Thyroid gland (tissue), 4 donors: Measurements from ENCODE around the gene RAB14. TPM values are rescaled to one million over a fixed set of nuclear protein-coding genes. Genes with fewer than 3 reads are reported as not detected.
"Not testable (repeated sequence)": the region's sequence is repeated elsewhere in the genome, so short reads cannot be mapped to it uniquely, and the experiment has no call there.

Experiments
- DNase-seq, 2 donors: peaks; one replicate each; pipeline ENCODE4 v3.0.0-alpha.2; 2019
- H3K27ac ChIP-seq, 3 donors: fragments of 200-600 bp; sonication (generic); 1 replicate in 2 of 3; 2 replicates in 1 of 3; pipeline ENCODE4 v1.5.1; 2016 to 2019; ENCODE audit warnings: mild to moderate bottlenecking in 1 of 3, moderate library complexity in 1 of 3
- H3K27me3 ChIP-seq: fragments of 200-600 bp; sonication (generic); one replicate; pipeline ENCODE4 v1.5.1; 2019
- H3K36me3 ChIP-seq, 2 donors: fragments of 200-600 bp; sonication (generic); one replicate each; pipeline ENCODE4 v1.5.1; 2016 to 2019
- H3K4me1 ChIP-seq, 2 donors: fragments of 200-600 bp; sonication (generic); one replicate each; pipeline ENCODE4 v1.5.1; 2017 to 2019
- H3K4me3 ChIP-seq, 3 donors: fragments of 200-600 bp; sonication (generic); replicated peaks in 1 of 3; 1 replicate in 2 of 3; 2 replicates in 1 of 3; pipeline ENCODE4 v1.5.1; 2016; ENCODE audit warnings: mild to moderate bottlenecking in 1 of 3
- H3K9me3 ChIP-seq: fragments of 200-600 bp; sonication (generic); one replicate; pipeline ENCODE4 v1.5.1; 2017
- POLR2A ChIP-seq, 2 donors: fragments of 450-650 bp; IDR thresholded peaks; one replicate each; pipeline ENCODE4 v1.6.1; 2017; ENCODE audit warnings: antibody characterized with exemption in 2 of 2, mild to moderate bottlenecking in 2 of 2, moderate library complexity in 1 of 2
- WGBS, 2 donors: methylation state at CpG; one replicate each; pipeline ENCODE4 v1.1.5; 2017; 5-methylcytosine and 5-hydroxymethylcytosine counted together
- intact Hi-C: fragments of 100-400 bp; cut with DNase I; formaldehyde crosslinking; loops from one replicate; pipeline ENCODE4 v1.15.1; 2023
- total RNA-seq, 4 donors: library from RNA; depleted of rRNA; stranded (reverse); fragments of >200 nt; gene quantifications; one replicate each; pipeline ENCODE4 v1.2.3, GENCODE V29; 2016
- TF ChIP-seq, protein P1 (sequence below), 6 experiments: fragments of 200-600 bp in 3 of 6; fragments of 450-650 bp in 3 of 6; sonication (generic) in 3 of 6; IDR thresholded peaks; one replicate each; pipeline ENCODE4 v1.5.1; 2016 to 2019; ENCODE audit warnings: antibody characterized with exemption in 6 of 6, mild to moderate bottlenecking in 2 of 6, inconsistent platforms in 1 of 6, moderate library complexity in 1 of 6

RAB14 gene
- total RNA-seq, 4 donors from 2014 or later, result 44.6 to 55.8 (median 49.1) TPM

DNA sequence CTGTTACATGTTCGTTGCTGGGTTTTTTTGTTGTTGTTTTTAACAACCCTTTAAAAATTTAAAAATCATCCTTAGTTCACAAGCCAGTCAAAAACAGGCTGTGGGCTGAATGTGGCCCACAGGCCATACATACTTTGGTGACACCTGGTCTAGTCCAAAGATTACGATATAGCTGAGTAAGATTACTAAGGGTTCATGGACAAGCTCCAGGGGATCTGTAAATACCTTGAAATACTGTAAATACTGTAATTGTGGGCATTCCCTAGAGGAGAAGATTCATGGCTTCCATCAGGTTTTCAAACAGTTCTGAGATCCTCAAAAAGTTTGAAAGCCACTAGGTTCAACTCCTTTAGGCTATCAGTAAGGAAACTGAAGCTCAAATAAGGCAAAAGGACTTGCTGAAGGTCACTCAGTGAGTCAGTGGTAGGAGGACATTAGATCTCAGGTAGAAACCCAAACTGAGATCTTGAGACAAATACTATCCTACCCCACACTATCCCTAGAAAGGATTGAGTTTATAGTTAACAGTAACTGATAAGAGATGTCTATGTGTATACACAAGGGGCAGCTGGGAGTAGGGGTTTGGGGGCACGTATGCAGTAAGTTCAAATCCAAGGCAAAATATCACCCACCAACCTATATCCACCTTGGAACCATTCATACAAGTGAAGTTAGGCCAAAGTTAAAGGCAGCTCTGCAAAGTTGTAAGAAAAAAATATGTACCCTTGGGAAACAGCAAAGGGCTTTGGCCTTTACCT is 17.8 kb downstream of the RAB14 start:
- DNase-seq, result no peak
- H3K4me3 ChIP-seq, result no peak overlapping the region
- H3K36me3 ChIP-seq, result peaks cover 6 to 8% of the 10 kb centered on the region in 2 donors
- H3K27ac ChIP-seq, result no peak overlapping the region
- peaks cover 14 to 19% of the 10 kb centered on the region in 2 donors for H3K4me1 ChIP-seq
- intact Hi-C loops, result no loop called here
- no peaks in the 10 kb centered on the region for H3K27me3 ChIP-seq
- 84 to 88% methylated on average over 3 of the region's 3 CpGs for WGBS, 2 donors
- TF ChIP-seq POLR2A (IDR thresholded peaks at IDR 0.05), result no peak
- TF ChIP-seq, protein P1, sequence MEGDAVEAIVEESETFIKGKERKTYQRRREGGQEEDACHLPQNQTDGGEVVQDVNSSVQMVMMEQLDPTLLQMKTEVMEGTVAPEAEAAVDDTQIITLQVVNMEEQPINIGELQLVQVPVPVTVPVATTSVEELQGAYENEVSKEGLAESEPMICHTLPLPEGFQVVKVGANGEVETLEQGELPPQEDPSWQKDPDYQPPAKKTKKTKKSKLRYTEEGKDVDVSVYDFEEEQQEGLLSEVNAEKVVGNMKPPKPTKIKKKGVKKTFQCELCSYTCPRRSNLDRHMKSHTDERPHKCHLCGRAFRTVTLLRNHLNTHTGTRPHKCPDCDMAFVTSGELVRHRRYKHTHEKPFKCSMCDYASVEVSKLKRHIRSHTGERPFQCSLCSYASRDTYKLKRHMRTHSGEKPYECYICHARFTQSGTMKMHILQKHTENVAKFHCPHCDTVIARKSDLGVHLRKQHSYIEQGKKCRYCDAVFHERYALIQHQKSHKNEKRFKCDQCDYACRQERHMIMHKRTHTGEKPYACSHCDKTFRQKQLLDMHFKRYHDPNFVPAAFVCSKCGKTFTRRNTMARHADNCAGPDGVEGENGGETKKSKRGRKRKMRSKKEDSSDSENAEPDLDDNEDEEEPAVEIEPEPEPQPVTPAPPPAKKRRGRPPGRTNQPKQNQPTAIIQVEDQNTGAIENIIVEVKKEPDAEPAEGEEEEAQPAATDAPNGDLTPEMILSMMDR (IDR thresholded peaks at IDR 0.05), result no peak
- no peaks in the 10 kb centered on the region for H3K9me3 ChIP-seq

DNA sequence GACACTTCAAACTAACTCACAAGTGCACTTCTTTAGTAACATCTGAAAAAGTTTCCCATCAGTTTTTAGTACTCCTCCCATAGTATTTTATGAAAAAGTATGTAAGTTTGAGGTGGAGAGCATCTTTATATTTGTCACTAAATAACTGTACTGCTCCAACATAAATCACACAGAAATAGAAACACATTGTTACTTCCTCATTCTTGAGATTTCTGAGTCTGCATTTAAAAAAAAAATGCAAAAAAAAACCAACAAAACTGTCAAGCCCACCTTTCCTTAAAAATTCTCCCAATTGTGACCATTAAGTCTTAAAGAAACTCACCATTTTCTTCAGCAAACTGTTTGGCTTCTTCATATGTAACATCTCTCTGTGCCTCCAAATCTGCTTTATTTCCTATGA is 18.7 kb downstream of the RAB14 start:
- H3K27ac ChIP-seq, result no peak overlapping the region
- H3K36me3 ChIP-seq, result peaks cover 6 to 8% of the 10 kb centered on the region in 2 donors
- H3K4me1 ChIP-seq, result peaks cover 14 to 19% of the 10 kb centered on the region in 2 donors
- intact Hi-C loops, result no loop called here
- no peaks in the 10 kb centered on the region for H3K9me3 ChIP-seq
- no peaks in the 10 kb centered on the region for H3K27me3 ChIP-seq
- TF ChIP-seq POLR2A (IDR thresholded peaks at IDR 0.05), result no peak
- TF ChIP-seq, protein P1 (IDR thresholded peaks at IDR 0.05), result no peak
- no peak overlapping the region for H3K4me3 ChIP-seq
- no peak for DNase-seq

DNA sequence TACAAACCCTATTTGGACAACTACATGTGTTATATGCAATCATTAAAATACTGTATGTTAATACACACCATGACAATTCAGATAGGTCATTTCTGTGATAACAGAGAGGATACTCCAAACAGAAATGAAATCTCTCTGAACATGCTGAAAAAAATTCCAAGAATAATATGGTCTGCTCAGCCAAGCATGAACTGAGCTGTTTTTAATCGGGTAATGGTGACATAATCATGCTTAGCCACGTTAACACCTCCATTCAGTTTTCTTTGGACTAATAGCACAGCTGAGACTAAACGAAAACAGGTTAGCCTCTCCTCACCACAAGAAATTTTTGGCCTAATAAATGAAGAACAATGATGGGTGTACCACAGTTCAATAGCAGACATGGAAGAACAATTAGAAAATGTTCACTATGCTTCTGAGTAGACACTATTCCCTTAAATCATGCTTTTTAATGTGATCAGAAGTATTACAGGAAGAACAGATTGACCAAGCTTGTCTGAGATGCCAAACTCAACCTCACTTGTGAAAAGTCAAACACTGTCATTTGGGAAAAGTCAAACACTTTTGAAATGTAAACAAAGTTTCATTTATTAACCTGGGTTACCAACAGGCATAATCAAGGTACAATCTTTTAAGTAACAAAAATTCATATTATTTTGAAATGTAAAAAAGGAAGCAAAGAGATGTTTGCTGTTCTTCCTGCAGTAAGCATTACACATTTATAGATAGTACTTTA is 19.4 kb downstream of the RAB14 start:
- no peak for DNase-seq
- TF ChIP-seq, protein P1 (IDR thresholded peaks at IDR 0.05), result no peak
- no peak for TF ChIP-seq POLR2A (IDR thresholded peaks at IDR 0.05)
- Histone ChIP-seq H3K27me3 (no peaks in the 10 kb centered on the region), H3K4me3 (no peak overlapping the region), H3K9me3 (no peaks in the 10 kb centered on the region), H3K27ac (no peak overlapping the region), H3K4me1 (peaks cover 13 to 19% of the 10 kb centered on the region in 2 donors), H3K36me3 (peaks cover 6 to 8% of the 10 kb centered on the region in 2 donors)
- 83 to 86% methylated on average over 3 of the region's 3 CpGs for WGBS, 2 donors
- intact Hi-C loops, result no loop called here

DNA sequence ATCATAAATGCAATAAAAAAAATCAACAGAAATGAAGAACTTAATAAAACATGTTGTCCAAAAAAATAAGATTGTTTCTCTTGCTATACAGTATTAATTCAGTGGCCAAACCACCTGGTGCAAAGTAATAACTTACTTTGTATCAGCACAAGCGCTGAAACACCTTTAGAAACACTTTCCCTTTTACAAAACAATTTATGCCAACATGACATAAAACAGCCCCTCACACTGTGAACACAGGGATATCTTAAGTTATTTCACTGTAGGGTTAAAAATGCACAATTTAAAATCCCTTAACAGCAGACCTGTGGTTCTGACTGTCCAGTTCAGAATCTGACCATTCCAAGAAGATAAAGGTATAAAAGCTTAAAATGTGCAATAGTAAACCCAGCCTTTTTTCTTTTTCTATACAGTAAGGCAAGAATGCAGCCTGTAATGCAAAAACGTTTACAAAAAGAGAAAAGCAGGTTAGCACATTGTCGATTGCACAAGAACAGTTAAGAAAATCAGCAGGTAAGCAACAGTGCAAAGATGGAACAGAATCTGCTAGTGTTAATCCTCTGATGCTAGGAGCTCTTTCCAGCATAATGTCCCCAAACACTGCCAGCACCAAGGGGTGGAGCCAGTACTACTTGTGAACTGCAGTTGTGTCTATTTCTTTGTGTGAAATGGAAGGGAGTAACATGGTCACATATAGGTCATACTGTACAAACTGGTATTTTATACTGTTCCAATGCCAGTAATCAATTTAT is 21.6 kb downstream of the RAB14 start:
- Histone ChIP-seq H3K4me1 (peaks cover 10 to 13% of the 10 kb centered on the region in 2 donors), H3K4me3 (no peak overlapping the region), H3K9me3 (no peaks in the 10 kb centered on the region), H3K27me3 (no peaks in the 10 kb centered on the region), H3K27ac (no peak overlapping the region), H3K36me3 (peaks cover 6 to 8% of the 10 kb centered on the region in 2 donors)
- 83 to 84% methylated on average over 3 of the region's 3 CpGs for WGBS, 2 donors
- no peak for DNase-seq
- TF ChIP-seq, protein P1 (IDR thresholded peaks at IDR 0.05), result no peak
- TF ChIP-seq POLR2A (IDR thresholded peaks at IDR 0.05), result no peak
- intact Hi-C loops, result no loop called here

DNA sequence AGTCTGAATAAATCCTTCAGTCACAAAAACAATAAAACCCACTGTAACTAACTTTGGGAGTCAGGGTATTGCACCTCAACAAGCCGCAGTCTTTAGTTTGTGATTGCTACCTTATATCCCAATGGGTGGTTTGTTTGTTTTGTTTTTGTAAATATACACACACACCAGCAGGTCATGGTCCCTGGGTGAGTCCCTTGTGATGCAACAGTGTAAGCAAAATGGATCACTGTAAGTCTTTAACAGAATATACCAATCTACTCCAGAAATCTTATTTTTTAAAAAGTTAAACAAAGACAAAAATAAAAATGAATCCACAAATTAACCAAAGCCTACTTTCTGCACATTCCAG is 22.3 kb downstream of the RAB14 start:
- 79 to 88% methylated on average over 1 of the region's 1 CpG for WGBS, 2 donors
- H3K4me3 ChIP-seq, DNase-seq, H3K27me3 ChIP-seq, intact Hi-C loops, H3K9me3 ChIP-seq, H3K27ac ChIP-seq, H3K36me3 ChIP-seq: not testable (repeated sequence)
- peaks cover 10 to 13% of the 10 kb centered on the region in 2 donors for H3K4me1 ChIP-seq
